ENCODE measurements around the gene MIOX.

MIOX gene

DNA sequence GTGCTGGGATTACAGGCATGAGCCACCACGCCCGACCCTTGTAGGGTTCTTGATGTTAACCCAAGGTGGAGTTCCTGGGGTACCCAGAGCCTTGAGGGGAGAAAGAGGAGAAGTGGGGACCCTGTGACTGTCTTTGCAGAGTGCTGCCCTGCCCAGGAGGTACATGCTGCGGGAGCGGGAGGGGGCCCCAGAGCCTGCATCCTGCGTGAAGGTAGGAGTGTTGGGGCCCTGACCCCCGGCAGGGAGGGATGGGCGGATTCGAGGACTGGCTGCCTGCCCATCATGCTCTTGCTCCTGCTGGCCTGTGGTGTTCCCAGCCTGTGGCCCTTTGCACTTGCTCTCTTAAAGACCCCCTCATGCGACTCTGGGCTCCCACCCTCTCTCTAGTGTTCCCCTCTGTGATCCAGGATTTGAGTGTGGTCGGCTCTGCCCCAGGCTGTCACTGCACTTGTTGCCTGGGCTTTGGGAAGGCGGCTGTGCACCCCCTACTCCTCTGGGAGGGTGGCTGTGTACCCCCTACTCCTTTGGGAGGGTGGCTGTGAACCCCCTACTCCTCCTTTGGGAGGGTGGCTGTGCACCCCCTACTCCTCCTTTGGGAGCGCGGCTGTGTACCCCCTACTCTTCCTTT, 34.3 kb downstream of the MIOX start:
- CTCF ChIA-PET = no interaction called here
- DNase-seq (ENCODE audit: low spot score) = no peak
- H3K27ac ChIP-seq = no peak overlapping the region

DNA sequence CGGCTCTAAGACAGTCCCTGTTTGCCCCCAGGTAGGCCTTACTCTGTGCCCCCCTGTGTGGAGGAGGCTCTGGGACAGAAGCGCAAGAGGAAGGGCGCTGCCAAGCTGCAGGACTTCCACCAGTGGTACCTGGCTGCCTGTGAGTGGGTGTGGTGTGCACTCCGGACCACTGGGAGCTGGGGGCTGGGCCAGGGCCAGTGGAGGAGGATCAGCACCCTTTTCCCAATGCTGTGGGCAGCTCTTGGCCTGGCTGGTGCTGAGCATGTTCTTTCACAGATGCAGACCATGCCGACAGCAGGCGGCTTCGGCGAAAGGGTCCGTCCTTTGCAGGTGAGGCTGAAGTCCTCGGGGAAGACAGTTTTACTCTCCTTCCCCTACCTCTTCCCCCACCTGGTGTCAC, 35.1 kb downstream of the MIOX start:
- POLR2A ChIA-PET (ENCODE audit: low non-redundant PET) = no interaction called here
- CTCF ChIA-PET = no interaction called here
- TF ChIP-seq, protein P1, sequence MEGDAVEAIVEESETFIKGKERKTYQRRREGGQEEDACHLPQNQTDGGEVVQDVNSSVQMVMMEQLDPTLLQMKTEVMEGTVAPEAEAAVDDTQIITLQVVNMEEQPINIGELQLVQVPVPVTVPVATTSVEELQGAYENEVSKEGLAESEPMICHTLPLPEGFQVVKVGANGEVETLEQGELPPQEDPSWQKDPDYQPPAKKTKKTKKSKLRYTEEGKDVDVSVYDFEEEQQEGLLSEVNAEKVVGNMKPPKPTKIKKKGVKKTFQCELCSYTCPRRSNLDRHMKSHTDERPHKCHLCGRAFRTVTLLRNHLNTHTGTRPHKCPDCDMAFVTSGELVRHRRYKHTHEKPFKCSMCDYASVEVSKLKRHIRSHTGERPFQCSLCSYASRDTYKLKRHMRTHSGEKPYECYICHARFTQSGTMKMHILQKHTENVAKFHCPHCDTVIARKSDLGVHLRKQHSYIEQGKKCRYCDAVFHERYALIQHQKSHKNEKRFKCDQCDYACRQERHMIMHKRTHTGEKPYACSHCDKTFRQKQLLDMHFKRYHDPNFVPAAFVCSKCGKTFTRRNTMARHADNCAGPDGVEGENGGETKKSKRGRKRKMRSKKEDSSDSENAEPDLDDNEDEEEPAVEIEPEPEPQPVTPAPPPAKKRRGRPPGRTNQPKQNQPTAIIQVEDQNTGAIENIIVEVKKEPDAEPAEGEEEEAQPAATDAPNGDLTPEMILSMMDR (conservative IDR thresholded peaks at IDR 0.05; ENCODE audit: low read depth) = no peak
- H3K27ac ChIP-seq = peak overlapping the region; percentile 97; the same call in 1 of the 2 replicates
- no peak for DNase-seq (ENCODE audit: low spot score)

More for the DNA sequence above, 34.3 kb downstream of the MIOX start:
- TF ChIP-seq, protein P1 (conservative IDR thresholded peaks at IDR 0.05; ENCODE audit: low read depth) = no peak
- POLR2A ChIA-PET (ENCODE audit: low non-redundant PET) = no interaction called here

DNA sequence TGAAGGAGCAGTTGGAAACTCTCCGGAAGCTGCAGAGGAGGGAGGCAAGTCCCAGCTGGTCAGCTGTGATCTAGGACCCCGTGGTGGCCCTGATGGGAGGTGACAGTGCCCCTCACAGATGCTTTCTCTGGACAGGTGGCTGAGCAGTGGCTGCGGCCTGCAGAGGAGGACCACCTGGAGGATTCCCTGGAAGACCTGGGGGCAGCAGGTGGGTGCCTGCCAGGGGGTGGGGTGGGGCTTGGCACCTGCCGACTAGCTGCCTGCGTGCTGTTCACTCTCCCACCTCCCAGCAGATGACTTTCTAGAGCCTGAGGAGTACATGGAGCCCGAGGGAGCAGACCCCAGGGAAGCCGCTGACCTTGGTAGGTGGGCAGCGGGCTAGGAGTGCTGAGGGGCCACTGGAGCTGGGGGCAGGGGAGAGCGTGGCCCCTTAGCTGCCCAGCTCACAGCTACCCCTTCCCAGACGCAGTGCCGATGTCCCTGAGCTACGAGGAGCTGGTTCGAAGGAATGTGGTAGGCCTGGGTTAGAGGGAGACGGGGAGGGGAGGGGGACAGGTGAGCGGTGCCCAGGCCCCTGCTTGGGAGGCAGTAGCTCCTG, 35.6 kb downstream of the MIOX start:
- CTCF ChIA-PET = no interaction called here
- peak overlapping the region; percentile 97 for H3K27ac ChIP-seq
- TF ChIP-seq, protein P1 (conservative IDR thresholded peaks at IDR 0.05; ENCODE audit: low read depth) = no peak
- no peak for DNase-seq (ENCODE audit: low spot score)
- POLR2A ChIA-PET (ENCODE audit: low non-redundant PET) = no interaction called here

DNA sequence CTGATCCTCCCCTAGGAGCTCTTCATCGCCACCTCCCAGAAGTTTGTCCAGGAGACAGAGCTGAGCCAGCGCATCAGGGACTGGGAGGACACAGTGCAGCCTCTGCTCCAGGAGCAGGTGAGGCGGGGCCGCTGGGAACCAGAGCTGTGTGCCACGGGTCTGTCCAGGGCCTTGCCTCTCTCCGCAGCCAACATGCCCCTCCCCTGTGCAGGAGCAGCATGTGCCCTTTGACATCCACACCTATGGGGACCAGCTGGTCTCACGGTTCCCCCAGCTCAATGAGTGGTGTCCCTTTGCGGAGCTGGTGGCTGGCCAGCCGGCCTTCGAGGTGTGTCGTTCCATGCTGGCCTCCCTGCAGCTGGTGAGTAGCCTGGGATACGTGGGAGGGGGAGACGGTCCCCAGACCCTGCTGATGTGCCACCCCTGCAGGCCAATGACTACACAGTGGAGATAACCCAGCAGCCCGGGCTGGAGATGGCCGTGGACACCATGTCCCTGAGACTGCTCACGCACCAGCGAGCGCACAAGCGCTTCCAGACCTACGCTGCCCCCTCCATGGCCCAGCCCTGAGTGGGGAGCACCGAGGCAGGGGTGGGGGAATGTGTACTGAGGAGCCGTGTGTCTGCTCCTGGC, 36.3 kb downstream of the MIOX start:
- TF ChIP-seq, protein P1 (conservative IDR thresholded peaks at IDR 0.05; ENCODE audit: low read depth) = no peak
- ChIA-PET POLR2A (ENCODE audit: low non-redundant PET) (no interaction called here), CTCF (no interaction called here)
- no peak for DNase-seq (ENCODE audit: low spot score)
- H3K27ac ChIP-seq = peak overlapping the region; percentile 97

DNA sequence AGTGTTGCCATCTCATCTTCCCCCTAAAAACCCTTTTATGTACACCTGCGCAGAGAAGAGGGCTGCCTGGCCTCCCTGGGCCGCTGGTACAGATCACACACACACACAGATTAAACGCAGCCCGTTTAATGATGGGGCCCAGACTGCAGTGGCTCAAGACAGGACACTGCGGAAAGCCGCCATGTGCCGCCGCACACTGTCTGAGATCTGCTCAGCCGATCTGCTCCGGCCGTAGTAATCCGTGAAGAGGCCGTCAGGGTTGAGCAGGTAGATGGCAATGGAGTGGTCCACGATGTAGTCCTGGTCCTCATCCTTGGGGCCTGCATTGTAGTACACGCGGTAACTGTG, 36.8 kb downstream of the MIOX start:
- no peak for DNase-seq (ENCODE audit: low spot score)
- ChIA-PET CTCF (no interaction called here), POLR2A (ENCODE audit: low non-redundant PET) (no interaction called here)
- H3K27ac ChIP-seq = peak overlapping the region; percentile 97
- TF ChIP-seq, protein P1 (conservative IDR thresholded peaks at IDR 0.05; ENCODE audit: low read depth) = no peak

DNA sequence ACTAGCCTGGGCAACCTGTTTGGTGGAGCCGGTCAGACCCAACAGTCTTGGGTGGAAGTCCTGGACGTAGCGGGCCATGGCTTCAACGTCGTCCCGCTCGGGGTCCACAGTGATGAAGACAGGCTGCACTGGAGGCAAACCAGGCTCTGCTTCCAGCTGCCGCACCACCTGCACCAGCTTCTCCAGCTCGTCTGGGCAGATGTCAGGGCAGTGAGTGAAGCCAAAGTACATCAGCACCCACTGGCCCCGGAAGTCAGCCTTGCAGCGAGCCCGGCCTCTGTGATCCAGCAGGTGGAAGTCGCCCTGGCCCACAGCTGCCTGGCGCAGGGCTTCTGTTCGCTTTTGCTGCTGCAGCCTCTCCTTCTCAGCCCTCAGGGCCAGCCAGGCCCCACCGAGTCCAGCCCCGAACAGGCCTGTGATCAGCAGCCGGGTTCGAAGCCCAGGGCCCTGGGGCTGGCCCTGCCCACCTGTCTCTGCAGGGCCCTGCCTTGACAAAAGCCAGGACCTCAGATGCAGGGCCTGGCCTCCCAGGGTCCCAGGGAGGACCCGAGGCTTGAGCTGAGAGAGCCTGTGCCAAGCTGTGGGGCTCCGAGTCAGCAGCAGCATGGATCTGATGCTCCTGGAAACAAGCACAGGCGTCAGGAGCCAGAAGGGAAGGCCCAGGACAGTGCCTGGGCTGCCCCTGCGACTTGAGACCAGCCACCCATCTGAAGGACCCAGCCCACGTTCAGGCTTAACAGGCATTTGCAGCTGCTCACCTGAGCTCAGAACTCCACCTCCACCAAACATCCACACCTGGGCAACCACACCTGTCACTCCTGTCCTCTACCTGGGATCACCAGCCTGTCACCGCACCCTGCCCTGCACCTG, 37.4 kb downstream of the MIOX start:
- ChIA-PET POLR2A (ENCODE audit: low non-redundant PET) (no interaction called here), CTCF (no interaction called here)
- no peak for DNase-seq (ENCODE audit: low spot score)
- TF ChIP-seq, protein P1 (conservative IDR thresholded peaks at IDR 0.05; ENCODE audit: low read depth) = no peak
- H3K27ac ChIP-seq = peak overlapping the region; percentile 97
